ENCODE data around the gene CLRN2. TPM values are rescaled to one million over a fixed set of nuclear protein-coding genes. Genes with fewer than 3 reads are reported as not detected.

CLRN2 gene
- total and polyA plus RNA-seq, 2 of the 4 experiments (the other 2 are of a cell fraction): not detected

DNA sequence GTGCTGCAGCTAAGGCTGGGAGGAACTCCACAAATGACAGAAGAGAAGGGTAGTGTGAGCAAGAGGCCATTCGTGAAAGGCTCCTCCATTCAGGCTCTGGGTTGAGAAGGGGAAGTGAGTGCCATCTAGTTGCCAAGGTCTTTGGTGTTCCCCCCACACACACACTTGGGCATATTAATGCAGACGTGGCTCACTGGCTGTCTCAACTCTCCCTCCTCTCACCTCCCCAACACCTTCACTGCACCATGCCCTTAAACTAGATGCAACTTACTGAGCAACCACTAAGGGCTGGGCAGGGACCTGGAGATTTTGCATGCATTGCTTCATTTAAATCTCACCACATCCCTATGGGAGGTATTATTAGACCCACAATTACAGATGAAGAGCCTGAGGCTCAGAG lies 8.7 kb downstream of the CLRN2 start:
- ATAC-seq (ENCODE audit: low read depth) (no peak), DNase-seq (no peak)
- H3K9ac ChIP-seq (ENCODE audit: low read depth, low read length): no peak overlapping the region
- no peak overlapping the region for H4K91ac ChIP-seq (ENCODE audit: insufficient read depth, low read depth, low read length)
- in situ Hi-C loops (cut with MboI; ENCODE audit: low sequenced_read_pairs): no loop called here
- ChIA-PET CTCF (no interaction called here), POLR2A (ENCODE audit: unreplicated experiment) (no interaction called here)
- H2AK9ac ChIP-seq (replicated peaks; ENCODE audit: low read depth, low read length, poor library complexity): no peak overlapping the region
- H2BK120ac ChIP-seq (ENCODE audit: low read depth, low read length): no peak overlapping the region
- H2AFZ ChIP-seq (replicated peaks; ENCODE audit: low read length, poor library complexity): no peak overlapping the region
- intact Hi-C loops (cut with micrococcal nuclease): no loop called here
- no TSS peak for BruUV-seq (replicated peaks)
- H4K20me1 ChIP-seq (ENCODE audit: insufficient read depth, low read length): no peaks in the 10 kb centered on the region
- dilution Hi-C loops (cut with HindIII; ENCODE audit: low sequenced_read_pairs, unreplicated experiment): no loop called here
- H2AK5ac ChIP-seq (ENCODE audit: low read depth, low read length): no peak overlapping the region
- H2BK5ac ChIP-seq (ENCODE audit: low read depth, low read length, poor library complexity, severe bottlenecking): no peak overlapping the region
- H3K4ac ChIP-seq (ENCODE audit: low read depth, low read length): no peak overlapping the region
- no peak overlapping the region for H3K18ac ChIP-seq (ENCODE audit: low read depth, low read length)
- no peaks in the 10 kb centered on the region for H3K4me1 ChIP-seq (ENCODE audit: control insufficient read depth, insufficient read depth, low read length)
- no peak overlapping the region for H3K27ac ChIP-seq (ENCODE audit: insufficient read depth, low read length)
- no peak overlapping the region for H2BK20ac ChIP-seq (ENCODE audit: low read depth, low read length)
- TF ChIP-seq RFX5 (IDR thresholded peaks at IDR 0.05; ENCODE audit: low read depth, low read length) (no peak), SMC3 (IDR thresholded peaks at IDR 0.05; ENCODE audit: low read depth, low read length) (no peak), MAZ (IDR thresholded peaks at IDR 0.05; ENCODE audit: borderline replicate concordance, low read depth, low read length) (no peak), BHLHE40 (IDR thresholded peaks at IDR 0.05; ENCODE audit: low read depth, low read length) (no peak), RCOR1 (IDR thresholded peaks at IDR 0.05; ENCODE audit: insufficient replicate concordance, low read length) (no peak), POLR2A (IDR thresholded peaks at IDR 0.05; ENCODE audit: low read depth, low read length) (no peak)
- TF ChIP-seq, protein P1, sequence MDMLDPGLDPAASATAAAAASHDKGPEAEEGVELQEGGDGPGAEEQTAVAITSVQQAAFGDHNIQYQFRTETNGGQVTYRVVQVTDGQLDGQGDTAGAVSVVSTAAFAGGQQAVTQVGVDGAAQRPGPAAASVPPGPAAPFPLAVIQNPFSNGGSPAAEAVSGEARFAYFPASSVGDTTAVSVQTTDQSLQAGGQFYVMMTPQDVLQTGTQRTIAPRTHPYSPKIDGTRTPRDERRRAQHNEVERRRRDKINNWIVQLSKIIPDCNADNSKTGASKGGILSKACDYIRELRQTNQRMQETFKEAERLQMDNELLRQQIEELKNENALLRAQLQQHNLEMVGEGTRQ (IDR thresholded peaks at IDR 0.05; ENCODE audit: low read depth, low read length): no peak
- no peak overlapping the region for H3K14ac ChIP-seq (replicated peaks; ENCODE audit: low read depth, low read length)
- H3K27me3 ChIP-seq (ENCODE audit: control insufficient read depth, insufficient read depth, low read length): peaks cover 11% of the 10 kb centered on the region
- no peaks in the 10 kb centered on the region for H3K79me1 ChIP-seq (ENCODE audit: low read depth in 1 of 2, low read length in 2 of 2)
- no peaks in the 10 kb centered on the region for H3K9me1 ChIP-seq (ENCODE audit: insufficient read depth, low read length)
- no peak overlapping the region for H4K5ac ChIP-seq (ENCODE audit: low read depth, low read length)
- no peak overlapping the region for H3K4me2 ChIP-seq (ENCODE audit: low read depth, low read length)
- H4K8ac ChIP-seq (ENCODE audit: low read depth in 2 of 2, low read length in 2 of 2): no peak overlapping the region
- no peak overlapping the region for H3K56ac ChIP-seq (ENCODE audit: extremely low read depth, insufficient read depth, low read length)
- no peak overlapping the region for H2BK15ac ChIP-seq (ENCODE audit: low read depth, low read length)
- no peak overlapping the region for H3K23ac ChIP-seq (ENCODE audit: low read depth, low read length)
- no peaks in the 10 kb centered on the region for H3K9me3 ChIP-seq (ENCODE audit: control insufficient read depth, insufficient read depth, low read length)
- no peaks in the 10 kb centered on the region for H3K36me3 ChIP-seq (ENCODE audit: control insufficient read depth, insufficient read depth, low read length)
- no CpG with 5 or more reads among the region's 2 CpGs for WGBS, 2 experiments (ENCODE audit: extremely low coverage in 2 of 2, insufficient read length in 1 of 2)
- H3K4me3 ChIP-seq (ENCODE audit: insufficient read depth, low read depth, low read length): no peak overlapping the region
